Epithelial cell of prostate (primary cell): ENCODE data around the gene CDH18.
A peak's percentile ranks its signal among the peaks of the same experiment; 100 is the strongest.
"Not testable (repeated sequence)": the region's sequence is repeated elsewhere in the genome, so short reads cannot be mapped to it uniquely, and the experiment has no call there.

Source experiments
- DNase-seq: peaks from one replicate; pipeline ENCODE4 v3.0.0-alpha.2; 2011; ENCODE audit warnings: low read depth, low spot score
- H3K27ac ChIP-seq: fragments of 450-650 bp; 2 replicates; pipeline ENCODE4 v1.5.1; 2017; ENCODE audit warnings: mild to moderate bottlenecking

The CDH18 gene

DNA sequence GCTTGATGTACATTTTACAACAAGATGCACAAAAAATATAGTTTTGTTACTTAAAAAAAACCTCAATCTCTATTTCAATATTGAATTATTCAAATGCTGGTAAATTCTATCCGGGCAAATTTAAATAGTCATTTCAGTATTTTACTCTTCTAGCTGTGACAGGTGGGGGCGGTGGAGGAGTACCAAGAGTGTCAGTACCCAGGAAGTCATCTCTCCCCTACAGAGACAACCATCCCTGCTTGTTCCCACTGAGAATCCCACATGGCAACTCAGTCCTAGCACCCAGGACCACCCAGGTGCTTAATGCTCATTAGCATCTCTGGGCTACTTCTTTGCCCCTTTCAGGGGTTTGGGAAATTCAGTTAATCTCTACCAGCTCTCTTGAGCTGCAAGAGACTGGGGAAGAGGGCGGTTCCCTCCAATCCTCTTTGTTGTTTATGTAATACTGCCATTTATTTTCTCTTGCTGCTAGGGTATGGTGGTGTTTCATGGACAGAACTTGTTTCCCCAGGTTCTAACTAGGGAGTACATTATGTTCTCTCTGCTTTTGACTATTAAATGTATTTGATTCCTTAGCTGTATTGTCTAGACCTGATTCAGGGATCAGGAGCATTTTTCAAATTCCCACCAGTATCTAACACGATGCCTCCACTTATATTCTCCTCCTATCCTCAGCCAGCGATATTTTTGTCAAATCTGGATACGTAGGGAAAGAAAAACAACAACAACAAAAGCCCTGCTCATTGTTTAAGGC is 122.5 kb downstream of the CDH18 start:
- DNase-seq: no peak
- peak overlapping the region; percentile 28 for H3K27ac ChIP-seq

DNA sequence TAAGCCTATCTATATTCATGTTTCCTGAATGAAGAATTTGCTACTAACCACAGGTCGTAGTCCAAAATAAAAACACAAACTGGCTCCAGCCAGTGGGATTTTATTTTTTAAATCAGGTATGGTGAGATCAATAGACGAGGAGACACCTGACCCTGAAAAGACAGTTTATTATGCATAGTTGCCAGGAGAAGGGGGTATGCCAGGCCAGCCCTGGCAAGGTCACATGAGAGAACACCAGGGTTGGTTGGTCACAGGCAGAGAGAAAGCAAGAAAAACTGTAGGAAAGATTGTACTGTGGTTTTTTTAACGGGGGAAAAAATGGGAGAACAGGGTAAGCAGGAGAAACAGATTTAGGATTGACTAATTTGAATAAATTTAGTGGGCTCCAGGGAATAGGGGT is 125.3 kb downstream of the CDH18 start:
- no peak overlapping the region for H3K27ac ChIP-seq
- no peak for DNase-seq

DNA sequence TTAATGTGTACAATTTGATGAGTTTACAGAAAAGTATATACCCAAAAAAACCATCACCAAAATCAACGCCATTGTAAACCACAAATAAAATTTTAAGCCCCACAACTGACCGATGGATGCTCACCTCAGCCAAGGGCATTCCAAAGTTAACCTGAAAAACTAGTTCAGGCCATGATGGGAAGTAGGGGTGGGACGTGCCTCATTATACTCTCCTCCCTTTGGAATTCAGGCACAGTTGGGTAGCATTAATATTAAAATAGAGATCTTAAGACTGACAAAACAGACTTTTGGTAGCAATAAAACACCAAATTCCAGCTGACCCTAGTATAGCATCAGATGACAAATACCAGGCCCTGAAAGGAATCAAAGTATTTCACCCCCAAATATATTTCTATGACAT is 129.0 kb downstream of the CDH18 start:
- no peak for DNase-seq
- no peak overlapping the region for H3K27ac ChIP-seq

DNA sequence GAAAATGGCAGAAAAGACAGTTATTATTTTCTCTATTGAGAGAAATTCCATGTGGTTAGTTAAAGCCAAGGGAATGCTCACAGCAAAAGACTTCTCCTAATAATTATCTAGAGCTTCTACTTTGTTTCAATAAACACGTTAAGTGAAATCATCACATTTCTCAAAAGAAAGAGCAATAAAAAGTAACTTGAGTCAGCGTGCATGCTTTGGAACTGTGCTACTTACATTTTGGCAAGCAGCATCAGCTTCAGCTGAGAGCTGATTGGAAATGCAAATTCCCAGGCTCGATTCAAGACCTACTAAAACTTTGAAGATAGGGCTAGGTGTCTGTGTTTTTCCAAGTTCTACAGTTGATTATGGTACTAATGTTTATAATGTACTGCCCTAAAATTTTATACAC is 132.1 kb downstream of the CDH18 start:
- no peak for DNase-seq
- no peak overlapping the region for H3K27ac ChIP-seq

DNA sequence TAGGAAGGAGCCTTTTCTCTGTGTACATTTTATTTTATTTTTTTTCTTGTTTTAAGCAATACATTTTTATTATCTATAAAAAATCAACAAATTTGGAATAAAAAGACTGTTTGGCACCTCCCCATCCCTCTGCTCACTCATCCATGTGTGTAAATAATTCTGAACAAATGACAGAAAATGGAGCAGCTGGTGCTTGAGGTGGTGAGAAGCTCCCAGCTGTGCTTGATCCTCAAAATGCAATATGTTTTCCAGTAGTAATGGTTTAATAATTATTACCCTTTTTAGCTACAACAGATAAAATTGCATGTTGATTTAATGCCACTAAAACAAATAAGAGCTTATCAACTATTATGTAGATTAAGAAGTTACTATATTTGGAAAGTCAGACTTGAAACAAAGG is 132.5 kb downstream of the CDH18 start:
- DNase-seq: no peak
- no peak overlapping the region for H3K27ac ChIP-seq

DNA sequence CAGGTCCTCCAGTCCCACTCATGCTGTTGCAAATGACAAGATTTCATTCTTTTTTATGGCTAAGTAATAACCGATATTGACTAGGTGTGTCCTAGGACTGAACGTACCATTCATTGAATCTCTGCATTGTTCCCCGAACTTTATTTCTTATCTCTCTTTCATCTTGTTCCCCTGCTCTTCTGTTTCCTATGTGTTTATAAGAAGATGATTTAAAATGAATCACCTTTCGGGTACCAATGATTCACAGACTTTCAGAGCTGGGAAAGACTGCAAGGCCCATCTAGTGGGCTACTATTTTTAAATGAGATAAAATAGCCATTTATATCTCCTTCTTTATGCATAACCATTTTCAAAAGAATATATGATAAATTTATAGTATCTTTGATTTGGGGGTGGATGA is 133.0 kb downstream of the CDH18 start:
- H3K27ac ChIP-seq: no peak overlapping the region
- no peak for DNase-seq

DNA sequence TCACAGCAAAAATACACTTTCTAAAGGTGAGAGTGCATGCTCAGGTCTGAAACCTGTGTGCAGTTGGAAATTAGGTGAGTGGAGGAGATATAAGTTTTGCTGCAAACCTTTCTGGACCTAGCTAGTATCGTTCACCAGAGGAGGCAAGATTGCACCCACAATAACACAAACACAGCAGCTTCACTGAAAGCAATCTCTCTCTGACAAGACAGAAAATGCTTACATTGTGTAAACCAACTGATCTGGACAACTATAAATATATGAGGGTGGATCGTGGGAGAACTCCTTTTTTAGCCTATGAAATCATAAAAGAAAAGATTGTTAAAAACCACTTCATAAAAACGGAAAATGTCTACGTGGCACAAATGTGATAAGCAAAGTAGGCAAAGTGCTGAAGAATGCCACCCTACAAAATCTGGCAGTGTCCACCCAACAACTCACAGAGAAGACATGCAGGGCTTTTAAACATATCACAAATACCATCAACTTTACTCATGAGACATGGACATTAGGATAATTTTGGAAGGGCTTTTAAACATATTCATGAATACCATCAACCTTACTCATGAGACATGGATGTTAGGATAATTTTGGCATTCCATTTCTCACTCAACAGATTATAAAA is 134.3 kb downstream of the CDH18 start:
- DNase-seq: no peak
- H3K27ac ChIP-seq: no peak overlapping the region

DNA sequence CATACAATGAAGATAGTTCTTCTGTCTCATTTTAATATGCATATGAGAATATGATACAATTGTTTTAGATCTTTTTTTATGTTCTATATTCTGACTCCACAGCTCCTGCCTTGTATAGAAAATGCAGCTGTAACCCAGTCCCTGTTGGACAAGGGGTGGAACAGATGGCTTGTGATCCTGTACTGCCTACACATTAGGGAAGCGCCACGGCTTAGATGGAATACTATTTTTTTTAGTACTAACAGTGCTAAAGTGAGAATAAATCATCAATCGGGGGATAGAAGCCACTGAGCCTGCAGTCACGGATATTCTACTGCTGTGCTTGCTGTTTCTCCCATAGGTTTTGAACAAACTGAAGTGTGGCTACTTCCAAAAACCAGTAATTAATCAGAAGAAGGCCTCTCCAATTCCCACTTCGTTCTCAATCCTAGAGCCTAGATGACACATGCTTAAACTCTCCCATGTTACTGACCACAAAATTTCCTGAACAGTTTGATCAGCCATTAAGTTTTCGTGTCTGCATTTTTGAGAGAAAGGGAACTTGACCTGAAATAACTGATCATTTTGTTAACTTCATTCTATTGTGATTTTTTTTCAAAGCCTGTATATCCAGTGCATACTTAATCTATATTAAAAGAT is 150.3 kb downstream of the CDH18 start:
- DNase-seq: no peak
- no peak overlapping the region for H3K27ac ChIP-seq

DNA sequence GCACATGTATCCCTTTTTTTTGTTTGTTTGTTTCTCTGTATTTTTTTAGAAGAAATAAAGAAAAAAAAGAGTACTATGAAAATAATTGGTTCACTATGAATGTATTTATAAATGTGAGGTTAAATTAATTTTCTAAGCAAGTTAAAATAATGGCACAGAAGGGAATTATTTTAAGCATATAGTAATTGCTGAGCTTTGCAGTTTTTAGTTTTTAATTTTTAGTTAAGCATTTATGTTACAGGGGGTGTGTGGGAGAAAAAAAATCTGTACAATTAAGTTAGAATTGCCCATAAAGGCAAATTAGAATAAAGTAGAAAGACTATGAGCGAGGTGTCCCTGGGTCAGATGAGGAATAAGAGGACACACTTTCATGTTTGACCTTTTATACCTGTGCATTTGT is 152.6 kb downstream of the CDH18 start:
- DNase-seq: no peak
- no peak overlapping the region for H3K27ac ChIP-seq

DNA sequence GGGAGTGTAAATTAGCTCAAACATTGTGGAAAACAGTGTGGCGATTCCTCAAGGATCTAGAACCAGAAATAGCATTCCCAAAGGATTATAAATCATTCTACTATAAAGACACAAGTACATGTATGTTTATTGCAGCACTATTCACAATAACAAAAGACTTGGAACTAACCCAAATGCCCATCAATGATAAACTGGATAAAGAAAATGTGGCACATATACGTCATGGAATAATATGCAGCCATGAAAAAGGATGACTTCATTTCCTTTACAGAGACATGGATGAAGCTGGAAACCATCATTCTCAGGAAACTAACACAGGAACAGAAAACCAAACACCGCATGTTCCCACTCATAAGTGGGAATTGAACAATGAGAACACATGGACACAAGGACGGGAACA is 175.3 kb downstream of the CDH18 start:
- not testable (repeated sequence) for H3K27ac ChIP-seq, DNase-seq

DNA sequence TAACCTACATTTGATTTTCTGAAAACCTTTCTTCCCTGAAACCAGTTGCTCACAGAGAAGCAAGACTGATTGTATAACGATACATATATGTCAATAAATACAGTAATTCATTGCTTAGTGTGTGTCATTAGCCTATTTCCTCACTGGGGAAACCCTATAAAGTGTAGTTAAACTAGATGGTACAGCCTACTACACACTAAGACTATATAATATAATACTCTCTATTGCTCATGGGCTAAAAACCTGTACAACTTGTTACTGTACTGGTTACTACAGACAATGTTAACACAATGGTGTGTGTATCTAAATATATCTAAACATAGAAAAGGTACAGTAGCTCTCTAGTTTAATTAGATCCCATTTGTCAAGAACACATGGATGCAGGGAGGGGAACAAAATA is 181.2 kb downstream of the CDH18 start:
- no peak for DNase-seq
- H3K27ac ChIP-seq: no peak overlapping the region

DNA sequence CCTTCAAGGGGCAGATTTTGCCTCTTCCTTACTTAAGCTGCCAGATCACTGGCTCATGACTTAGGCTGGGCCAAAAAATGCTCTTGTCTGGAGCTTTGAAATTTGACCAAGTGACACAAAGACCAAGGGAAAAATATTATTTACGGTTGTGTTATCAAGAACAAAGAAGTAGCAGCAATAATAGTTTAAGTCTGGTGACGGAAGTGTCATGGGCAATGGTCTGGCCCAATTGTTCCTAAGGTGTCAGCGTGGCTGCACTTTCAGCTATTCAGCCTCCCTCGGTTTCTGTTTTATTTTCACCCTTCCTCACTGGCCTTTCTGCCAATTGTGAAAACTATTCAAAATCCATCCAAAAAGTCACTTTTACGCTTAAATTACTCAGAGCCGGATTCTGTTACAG is 185.3 kb downstream of the CDH18 start:
- no peak for DNase-seq
- H3K27ac ChIP-seq: no peak overlapping the region

DNA sequence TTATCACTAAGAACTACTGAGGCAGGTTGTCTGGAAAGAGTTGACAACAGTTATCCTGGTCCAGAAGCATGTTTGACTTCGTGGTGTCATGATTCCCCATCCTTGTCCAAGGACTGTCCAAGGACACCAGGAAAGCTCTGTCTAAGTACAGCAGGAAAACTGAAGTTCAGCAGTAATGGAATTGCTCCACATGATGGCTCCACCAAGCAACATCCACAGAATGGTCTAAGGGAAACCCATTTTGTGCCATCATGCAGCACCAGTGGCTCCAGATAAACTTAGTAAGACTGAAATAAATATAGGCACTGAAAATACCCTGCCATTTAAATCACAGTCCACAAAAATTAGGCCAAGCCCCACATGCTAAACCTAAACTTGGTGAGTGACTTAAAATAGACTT is 192.8 kb downstream of the CDH18 start:
- no peak overlapping the region for H3K27ac ChIP-seq
- DNase-seq: no peak

DNA sequence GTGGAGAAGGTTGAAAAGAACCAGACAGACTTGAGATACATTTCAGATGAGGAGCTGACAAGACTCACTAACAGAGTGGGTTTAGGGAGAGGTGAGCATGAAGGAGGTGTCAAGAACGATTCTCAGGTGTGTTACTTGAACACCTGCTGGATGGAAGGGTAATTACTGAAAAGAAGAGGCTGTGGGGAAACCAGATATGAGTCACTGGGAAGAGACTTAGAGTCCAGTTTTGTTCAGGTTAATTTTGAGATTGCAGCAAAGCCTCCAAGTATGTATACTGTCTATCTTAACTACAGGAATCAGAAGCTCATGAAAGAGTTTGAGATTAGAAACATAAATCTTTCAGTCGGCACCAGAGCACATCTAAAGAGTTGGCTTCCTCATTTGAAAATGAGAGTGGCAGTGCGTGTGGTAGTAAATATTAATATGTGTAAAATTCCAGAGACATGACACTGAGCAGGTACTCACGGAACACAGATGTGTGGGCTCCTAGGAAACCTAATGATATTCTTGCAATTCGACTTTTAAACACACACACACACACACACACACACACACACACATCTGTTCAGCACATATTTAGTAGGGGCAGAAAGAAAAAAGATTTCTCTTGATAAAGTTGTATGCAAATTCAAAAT is 197.1 kb downstream of the CDH18 start:
- no peak overlapping the region for H3K27ac ChIP-seq

DNA sequence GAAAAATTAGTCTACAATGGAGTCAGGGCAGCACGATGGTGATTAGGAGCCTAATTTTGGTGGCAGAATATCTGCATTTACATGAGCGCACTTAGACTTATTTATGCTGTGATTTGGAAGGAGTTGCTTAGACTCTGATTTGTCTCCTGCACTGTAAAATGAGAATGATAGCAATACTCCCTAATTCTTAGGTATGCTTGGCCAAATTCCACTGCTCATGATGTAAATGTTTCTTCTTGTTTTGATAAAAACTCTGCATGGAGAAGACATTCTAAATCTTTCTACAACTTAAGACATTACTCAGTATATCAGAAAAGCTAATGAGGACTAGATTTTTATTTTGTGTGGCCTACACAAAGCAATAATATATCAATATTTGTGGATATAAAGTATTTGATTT is 205.4 kb downstream of the CDH18 start:
- no peak for DNase-seq
- H3K27ac ChIP-seq: no peak overlapping the region

More for the DNA sequence above, 197.1 kb downstream of the CDH18 start:
- DNase-seq: no peak

DNA sequence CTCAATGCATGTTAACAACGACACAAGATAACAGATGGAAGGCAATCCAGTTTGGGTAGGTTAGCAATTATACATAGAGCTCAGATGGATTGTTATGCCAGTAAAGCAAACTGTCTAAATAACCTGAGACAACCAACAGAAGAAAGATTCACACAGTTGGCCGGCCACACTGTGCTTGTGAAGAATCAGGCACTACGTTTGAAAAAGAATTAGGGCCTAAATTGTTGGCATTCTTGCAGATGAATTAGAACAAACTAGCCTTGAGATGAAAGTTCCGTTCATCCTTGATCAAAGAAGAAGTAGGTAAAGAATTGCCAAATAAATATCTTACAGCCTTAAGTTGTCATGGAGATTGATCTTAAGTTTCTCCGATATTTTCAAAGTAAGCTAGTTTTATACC is 210.6 kb downstream of the CDH18 start:
- no peak overlapping the region for H3K27ac ChIP-seq
- DNase-seq: no peak

DNA sequence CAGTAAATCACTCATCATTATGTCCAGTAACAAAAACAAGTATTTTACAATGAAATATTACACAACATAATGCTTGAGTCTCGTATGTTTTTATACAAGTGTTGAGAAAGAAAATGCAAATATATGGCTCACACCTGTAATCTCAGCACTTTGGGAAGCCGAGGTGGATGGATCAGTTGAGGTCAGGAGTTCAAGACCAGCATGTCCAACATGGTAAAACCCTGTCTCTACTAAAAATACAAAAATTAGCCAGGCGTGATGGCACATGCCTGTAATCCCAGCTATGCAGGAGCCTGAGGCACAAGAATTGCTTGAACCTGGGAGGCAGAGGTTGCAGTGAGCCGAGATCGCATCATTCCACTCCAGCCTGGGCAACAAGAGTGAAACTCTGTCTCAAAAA is 211.1 kb downstream of the CDH18 start:
- DNase-seq, H3K27ac ChIP-seq: not testable (repeated sequence)

DNA sequence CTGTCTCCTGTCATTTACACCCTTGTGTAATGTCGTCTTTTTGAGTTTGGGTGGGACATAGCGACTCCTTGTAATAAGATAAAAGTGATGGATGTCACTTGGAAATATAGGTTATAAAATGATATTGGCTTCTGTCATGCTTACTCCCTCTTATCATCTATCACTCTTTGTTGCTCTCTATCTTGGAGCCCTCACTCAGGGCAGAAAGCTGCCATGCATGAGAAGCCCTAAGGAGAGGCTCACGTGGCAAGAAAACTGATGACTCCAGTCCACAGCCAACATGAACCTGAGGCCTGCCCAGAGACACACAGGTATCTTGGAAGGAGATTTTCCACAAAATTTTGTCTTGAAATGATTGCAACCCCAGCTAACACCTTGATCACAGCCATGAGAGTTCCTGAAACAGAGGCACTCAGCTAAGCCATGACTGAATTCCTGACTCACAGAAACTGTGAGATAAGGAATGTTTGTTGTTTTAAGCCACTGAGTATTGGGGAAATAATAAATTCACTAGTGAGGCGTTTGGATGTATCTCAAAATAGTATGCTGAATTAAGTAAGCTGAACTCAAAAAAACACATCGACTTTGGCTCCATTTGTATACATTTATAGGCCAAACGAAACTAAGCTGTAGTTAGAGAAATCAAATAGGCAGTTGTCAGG is 216.7 kb downstream of the CDH18 start:
- DNase-seq: no peak
- no peak overlapping the region for H3K27ac ChIP-seq

DNA sequence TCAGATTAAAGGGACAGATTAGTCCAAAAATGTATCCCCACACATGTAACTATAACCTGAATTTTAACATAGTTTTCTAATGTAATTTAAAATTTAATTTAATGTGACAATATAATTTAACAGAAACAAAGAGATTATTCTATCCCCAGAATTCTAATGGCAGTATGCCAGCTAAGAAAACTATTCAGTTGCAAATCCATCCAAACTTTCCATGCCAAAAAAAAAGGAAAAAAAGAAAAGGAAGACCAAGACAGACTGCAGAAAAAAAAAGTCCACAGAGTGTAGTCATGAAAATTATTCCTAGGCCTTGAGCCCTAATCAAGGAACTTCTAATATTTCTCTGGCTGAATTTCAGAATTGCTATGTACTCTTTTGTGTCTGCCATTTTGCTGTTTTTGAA is 217.6 kb downstream of the CDH18 start:
- H3K27ac ChIP-seq: no peak overlapping the region
- no peak for DNase-seq

DNA sequence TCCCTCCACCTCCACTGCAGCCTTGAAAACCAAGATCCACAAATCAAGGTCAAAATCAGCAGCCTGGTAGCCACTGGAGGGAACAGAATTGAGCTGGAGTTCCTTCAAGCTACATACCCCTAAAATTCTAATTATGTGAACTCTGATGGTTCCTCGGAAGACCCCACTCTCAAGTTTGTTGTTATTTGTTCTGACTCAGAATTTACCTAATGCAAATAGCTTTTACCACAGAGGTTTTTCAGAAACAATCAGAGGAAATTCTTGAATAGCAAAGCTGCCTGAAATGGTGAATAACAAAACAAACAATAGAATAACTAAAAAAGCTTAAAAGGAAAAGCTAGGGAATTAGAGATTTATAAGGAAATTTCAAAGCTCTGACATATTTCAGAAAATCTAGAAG is 220.0 kb downstream of the CDH18 start:
- no peak overlapping the region for H3K27ac ChIP-seq
- DNase-seq: no peak

DNA sequence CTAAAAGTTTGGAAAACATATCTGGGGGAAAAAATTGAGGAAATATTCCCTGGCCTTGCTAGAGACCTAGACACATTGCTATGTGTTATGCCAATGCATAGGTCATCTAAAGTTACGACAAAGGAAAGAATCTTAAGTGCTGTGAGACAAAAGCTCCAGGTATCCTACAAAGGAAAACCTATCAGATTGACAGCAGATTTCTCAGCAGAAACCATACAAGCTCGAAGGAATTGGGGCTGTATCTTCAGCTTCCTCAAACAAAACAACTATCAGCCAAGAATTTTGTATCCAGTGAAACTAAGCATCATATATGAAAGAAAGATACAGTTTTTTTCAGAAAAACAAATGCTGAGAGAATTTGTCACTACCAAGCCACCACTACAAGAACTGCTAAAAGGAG is 234.4 kb downstream of the CDH18 start:
- DNase-seq: no peak
- no peak overlapping the region for H3K27ac ChIP-seq
